B cell (primary cell): ENCODE measurements around the gene TRIP10. TPM values are rescaled to one million over a fixed set of nuclear protein-coding genes. Genes with fewer than 3 reads are reported as not detected.

Experiments
- ATAC-seq: fragments of 200-7000 bp; cut with Tn5 transposase; one replicate; pipeline ENCODE4 v1.10.0; 2021; ENCODE audit warnings: low read depth, mild to moderate bottlenecking, moderate number of reproducible peaks, moderate library complexity
- CTCF ChIA-PET: fragments of 350-600 bp; sonication (Branson Sonifier 250); formaldehyde crosslinking; loops from one replicate; lab custom pipeline; 2021; ENCODE audit warnings: antibody characterized with exemption, inconsistent platforms; lab: Charles Lee
- POLR2A ChIA-PET: fragments of 350-600 bp; sonication (Branson Sonifier 250); formaldehyde crosslinking; loops from one replicate; lab custom pipeline; 2021; ENCODE audit warnings: antibody characterized with exemption; lab: Charles Lee
- DNase-seq: peaks from one replicate; pipeline ENCODE4 v3.0.0; 2013
- H2AFZ ChIP-seq: 2 replicates; pipeline ENCODE4 v1.6.1; 2012; ENCODE audit warnings: mild to moderate bottlenecking, low read depth, low read length; ENCODE audit not compliant: insufficient read depth, poor library complexity, severe bottlenecking
- H3K27ac ChIP-seq, 2 donors: 1 replicate in 1 of 2; 2 replicates in 1 of 2; pipeline ENCODE4 v1.5.1; 2012 to 2013; ENCODE audit warnings: low read length in 2 of 2, mild to moderate bottlenecking in 2 of 2, moderate library complexity in 1 of 2
- H3K27me3 ChIP-seq, 4 experiments: fragments of 200-600 bp in 1 of 4; sonication (generic) in 1 of 4; replicated peaks in 1 of 4; 1 replicate in 2 of 4; 2 replicates in 2 of 4; pipeline versions ENCODE4 v1.6.1 to v1.7.0; 2013 to 2016; ENCODE audit warnings: low read length in 3 of 4, mild to moderate bottlenecking in 2 of 4, mixed read lengths in 1 of 4, moderate library complexity in 1 of 4; ENCODE audit not compliant: insufficient read depth in 4 of 4, control insufficient read depth in 3 of 4; ENCODE audit errors: control extremely low read depth in 1 of 4
- H3K36me3 ChIP-seq, 2 experiments: replicated peaks in 1 of 2; 1 replicate in 1 of 2; 2 replicates in 1 of 2; pipeline versions ENCODE4 v1.6.1 to v1.7.1; 2013; ENCODE audit warnings: low read length in 1 of 2; ENCODE audit not compliant: insufficient read depth in 2 of 2, control insufficient read depth in 1 of 2; ENCODE audit errors: control extremely low read depth in 1 of 2, extremely low read depth in 1 of 2
- H3K4me1 ChIP-seq, 2 donors: fragments of 200-600 bp in 1 of 2; sonication (generic) in 1 of 2; 1 replicate in 1 of 2; 2 replicates in 1 of 2; pipeline versions ENCODE4 v1.5.1 to v1.6.1; 2013 to 2017; ENCODE audit warnings: low read length in 2 of 2; ENCODE audit not compliant: control insufficient read depth in 2 of 2, insufficient read depth in 2 of 2
- H3K4me2 ChIP-seq: replicated peaks from 2 replicates; pipeline ENCODE3; 2012; ENCODE audit warnings: mild to moderate bottlenecking, low read depth, low read length; ENCODE audit not compliant: poor library complexity, severe bottlenecking
- H3K4me3 ChIP-seq, 5 experiments: fragments of 200-600 bp in 1 of 5; sonication (generic) in 1 of 5; 1 replicate in 3 of 5; 2 replicates in 2 of 5; pipeline versions ENCODE4 v1.5.1 to v1.7.0; 2011 to 2016; ENCODE audit warnings: low read length in 4 of 5, mild to moderate bottlenecking in 4 of 5, low read depth in 2 of 5, control low read depth in 1 of 5, moderate library complexity in 1 of 5; ENCODE audit not compliant: insufficient read depth in 1 of 5; ENCODE audit errors: control extremely low read depth in 1 of 5, extremely low read depth in 1 of 5
- H3K79me2 ChIP-seq: fragments of 200-600 bp; sonication (generic); one replicate; pipeline ENCODE4 v1.6.0; 2016; ENCODE audit warnings: low read length; ENCODE audit not compliant: control insufficient read depth, insufficient read depth
- H3K9ac ChIP-seq: fragments of 200-600 bp; sonication (generic); 2 replicates; pipeline ENCODE4 v1.6.1; 2017; ENCODE audit warnings: mild to moderate bottlenecking, low read length, moderate library complexity
- H3K9me3 ChIP-seq, 3 donors: one replicate each; pipeline versions ENCODE4 v1.6.1 to v1.7.1; 2013; ENCODE audit warnings: low read length in 2 of 3; ENCODE audit not compliant: control insufficient read depth in 2 of 3, insufficient read depth in 1 of 3; ENCODE audit errors: control extremely low read depth in 1 of 3
- H4K20me1 ChIP-seq: 2 replicates; pipeline ENCODE4 v1.6.0; 2012; ENCODE audit warnings: mild to moderate bottlenecking, low read length; ENCODE audit not compliant: insufficient read depth, control insufficient read depth, poor library complexity, severe bottlenecking
- H3K27ac Mint-ChIP-seq: one replicate; pipeline ENCODE4 v1.8.0; 2021; ENCODE audit warnings: mixed read lengths
- H3K27me3 Mint-ChIP-seq: one replicate; pipeline ENCODE4 v1.8.0; 2021; ENCODE audit warnings: mixed read lengths
- H3K4me1 Mint-ChIP-seq: one replicate; pipeline ENCODE4 v1.8.0; 2021; ENCODE audit warnings: mixed read lengths
- H3K4me3 Mint-ChIP-seq: one replicate; pipeline ENCODE4 v1.8.0; 2021; ENCODE audit warnings: mixed read lengths
- H3K9me3 Mint-ChIP-seq: one replicate; pipeline ENCODE4 v1.8.0; 2022; ENCODE audit warnings: mixed read lengths; ENCODE audit not compliant: insufficient read depth
- CTCF ChIP-seq: fragments of 200-600 bp; IDR thresholded peaks from one replicate; pipeline ENCODE4 v1.8.0; 2022; ENCODE audit warnings: antibody characterized with exemption, mild to moderate bottlenecking
- EZH2 ChIP-seq: IDR thresholded peaks from 2 replicates; pipeline ENCODE4 v1.6.1; 2012; ENCODE audit warnings: borderline replicate concordance, low read depth, mild to moderate bottlenecking, moderate library complexity, low read length; ENCODE audit not compliant: insufficient read depth, poor library complexity, severe bottlenecking
- WGBS: methylation state at CpG from one replicate; pipeline ENCODE4 v1.1.5; 2013; ENCODE audit warnings: missing lambda C conversion rate; ENCODE audit not compliant: insufficient coverage; 5-methylcytosine and 5-hydroxymethylcytosine counted together
- intact Hi-C: fragments of 100-400 bp; cut with micrococcal nuclease; formaldehyde crosslinking; loops from one replicate; pipeline ENCODE4 v1.10.0; 2022
- polyA plus RNA-seq: library from polyadenylated mRNA; depleted of rRNA; stranded (reverse); fragments of >200 nt; gene quantifications from 2 replicates; pipeline ENCODE4 v1.2.3, GENCODE V29; 2012
- total RNA-seq, 2 donors: library from RNA; stranded (reverse); fragments of 120-200 nt in 1 of 2; gene quantifications; 1 replicate in 1 of 2; 2 replicates in 1 of 2; pipeline versions ENCODE4 v1.2.3 to v1.2.4, GENCODE V29; 2013 to 2022

TRIP10 gene
- total and polyA plus RNA-seq, 2 donors (not counting 1 experiment from before 2014, with no cell fraction given), result 5.9 to 42.7 TPM

- no peaks in the 10 kb centered on the region for H3K27me3 Mint-ChIP-seq
- peak within 1 kb of the TSS; percentile 66 for H2AFZ ChIP-seq
- H3K4me2 ChIP-seq, result peak within 1 kb of the TSS; percentile 82
- peaks cover 0 to 6% of the 10 kb centered on the region in 2 experiments for H3K36me3 ChIP-seq
- POLR2A ChIA-PET, result interaction anchor here (0.6 to 1.7 kb wide), 7 partner anchors 14 to 979 kb away, joined by 3 to 5 read pairs (median 4); partner anchors contain the start of gene GPR108
- H3K4me1 Mint-ChIP-seq, result peaks cover 47% of the 10 kb centered on the region
- ATAC-seq (peak; percentile 69), DNase-seq (peak; percentile 98)
- H3K27ac ChIP-seq, result peak within 1 kb of the TSS; percentile 89 to 96
- TF ChIP-seq EZH2, result no peak
- TF ChIP-seq CTCF, result no peak
- CTCF ChIA-PET, result interaction anchor here (0.8 to 3.4 kb wide), 8 partner anchors 26 to 245 kb away, joined by 3 to 21 read pairs (median 3); partner anchors contain the start of genes GPR108 and TRIP10
- H3K27ac Mint-ChIP-seq, result peak within 1 kb of the TSS; percentile 95
- no peaks in the 10 kb centered on the region for H3K9me3 Mint-ChIP-seq
- H3K27me3 ChIP-seq, result no peaks in the 10 kb centered on the region
- peak within 1 kb of the TSS; percentile 93 for H3K4me3 Mint-ChIP-seq
- H3K4me3 ChIP-seq, result peak within 1 kb of the TSS; percentile 36 to 81 (median 68)
- H3K4me1 ChIP-seq, result peaks cover 28 to 46% of the 10 kb centered on the region in 2 donors
- H3K79me2 ChIP-seq, result peaks cover 51% of the 10 kb centered on the region
- intact Hi-C loops, result loop anchor here (1.0 kb wide), 4 partner anchors 14 to 96 kb away; partner anchors contain the start of gene GPR108
- no peaks in the 10 kb centered on the region for H3K9me3 ChIP-seq
- 2% methylated on average over 39 of the region's 47 CpGs for WGBS
- H4K20me1 ChIP-seq, result peaks cover 13% of the 10 kb centered on the region
- peak within 1 kb of the TSS; percentile 77 for H3K9ac ChIP-seq
Measured at GRCh38 chr19:6767357-6768235, 28.1 kb downstream of the TRIP10 start, which contains the start of gene SH2D3A. Gene SH2D3A, minus strand, starts transcription at chr19:6767435. Its CDS starts 3,687 bp downstream, at chr19:6763748.
